Neuronal stem cell (in vitro differentiated cells): ENCODE measurements around the gene BDP1.

Experiments used
- DNase-seq: peaks from one replicate; pipeline ENCODE4 v3.0.0-alpha.2; 2013; ENCODE audit warnings: low spot score
- H2AFZ ChIP-seq: one replicate; pipeline ENCODE4 v1.6.1; 2013; ENCODE audit warnings: mild to moderate bottlenecking, low read length, inconsistent platforms
- H2AK5ac ChIP-seq: 2 replicates; pipeline ENCODE4 v1.6.1; 2013; ENCODE audit warnings: low read depth, mild to moderate bottlenecking, inconsistent platforms, low read length, moderate library complexity, mixed read lengths
- H2BK120ac ChIP-seq: 2 replicates; pipeline ENCODE4 v1.6.1; 2013; ENCODE audit warnings: low read depth, mild to moderate bottlenecking, inconsistent platforms, low read length, moderate library complexity, mixed read lengths
- H2BK12ac ChIP-seq: one replicate; pipeline ENCODE4 v1.6.1; 2013; ENCODE audit warnings: low read length, inconsistent platforms
- H2BK15ac ChIP-seq: 2 replicates; pipeline ENCODE4 v1.6.1; 2013; ENCODE audit warnings: mild to moderate bottlenecking, low read length, inconsistent platforms, mixed read lengths
- H2BK5ac ChIP-seq: one replicate; pipeline ENCODE4 v1.6.1; 2013; ENCODE audit warnings: inconsistent platforms, mild to moderate bottlenecking, low read length, moderate library complexity
- H3K14ac ChIP-seq: one replicate; pipeline ENCODE4 v1.6.1; 2013; ENCODE audit warnings: low read length, inconsistent platforms
- H3K18ac ChIP-seq: 2 replicates; pipeline ENCODE4 v1.6.1; 2013; ENCODE audit warnings: low read length, inconsistent platforms
- H3K23ac ChIP-seq: 2 replicates; pipeline ENCODE4 v1.6.1; 2013; ENCODE audit warnings: low read depth, mild to moderate bottlenecking, mixed read lengths, low read length, inconsistent platforms; ENCODE audit not compliant: poor library complexity
- H3K27ac ChIP-seq: replicated peaks from 3 replicates; pipeline ENCODE4 v1.5.1; 2013; ENCODE audit warnings: low read length, inconsistent platforms
- H3K27me3 ChIP-seq, 3 experiments: 2 replicates each; pipeline ENCODE4 v1.6.1; 2013; ENCODE audit warnings: low read length in 3 of 3, mild to moderate bottlenecking in 2 of 3, inconsistent platforms in 1 of 3, low read depth in 1 of 3, mixed read lengths in 1 of 3, moderate library complexity in 1 of 3; ENCODE audit not compliant: control insufficient read depth in 3 of 3, insufficient read depth in 3 of 3
- H3K36me3 ChIP-seq, 2 donors: replicated peaks in 1 of 2; 2 replicates each; pipeline ENCODE4 v1.6.1; 2013; ENCODE audit warnings: low read length in 2 of 2; ENCODE audit not compliant: control insufficient read depth in 2 of 2, insufficient read depth in 2 of 2
- H3K4ac ChIP-seq: 2 replicates; pipeline ENCODE4 v1.6.1; 2013; ENCODE audit warnings: inconsistent platforms, mild to moderate bottlenecking, low read length, moderate library complexity
- H3K4me1 ChIP-seq, 2 donors: 1 replicate in 1 of 2; 2 replicates in 1 of 2; pipeline ENCODE4 v1.6.1; 2013; ENCODE audit warnings: low read length in 2 of 2, low read depth in 1 of 2; ENCODE audit not compliant: control insufficient read depth in 2 of 2, insufficient read depth in 1 of 2
- H3K4me2 ChIP-seq: one replicate; pipeline ENCODE4 v1.6.1; 2013; ENCODE audit warnings: mild to moderate bottlenecking, low read length, inconsistent platforms; ENCODE audit not compliant: insufficient read depth, poor library complexity, severe bottlenecking
- H3K4me3 ChIP-seq, 2 donors: 2 replicates each; pipeline ENCODE4 v1.5.1; 2013; ENCODE audit warnings: low read length in 2 of 2, mild to moderate bottlenecking in 2 of 2, inconsistent platforms in 1 of 2, moderate library complexity in 1 of 2
- H3K79me1 ChIP-seq: one replicate; pipeline ENCODE4 v1.6.1; 2013; ENCODE audit warnings: low read depth, mild to moderate bottlenecking, inconsistent platforms, low read length, moderate library complexity
- H3K9ac ChIP-seq: one replicate; pipeline ENCODE4 v1.6.1; 2013; ENCODE audit warnings: mild to moderate bottlenecking, low read depth, low read length, inconsistent platforms; ENCODE audit not compliant: poor library complexity
- H3K9me3 ChIP-seq, 2 donors: replicated peaks in 1 of 2; 2 replicates each; pipeline versions ENCODE3 to v1.6.1; 2013; ENCODE audit warnings: low read length in 2 of 2, mild to moderate bottlenecking in 2 of 2, inconsistent platforms in 1 of 2, low read depth in 1 of 2, mixed read lengths in 1 of 2, moderate library complexity in 1 of 2; ENCODE audit not compliant: control insufficient read depth in 2 of 2, insufficient read depth in 1 of 2
- H4K8ac ChIP-seq: one replicate; pipeline ENCODE4 v1.6.1; 2013; ENCODE audit warnings: low read depth, mild to moderate bottlenecking, inconsistent platforms, low read length, moderate library complexity
- H4K91ac ChIP-seq: one replicate; pipeline ENCODE4 v1.6.1; 2013; ENCODE audit warnings: low read length, low read depth, mild to moderate bottlenecking, inconsistent platforms; ENCODE audit not compliant: poor library complexity
- WGBS, 2 donors: extraction: QIAGEN DNeasy Blood & Tissue Kit; methylation state at CpG; one replicate each; pipeline ENCODE4 v1.1.7; 2013; ENCODE audit warnings: missing lambda C conversion rate in 2 of 2, mixed read lengths in 1 of 2; ENCODE audit not compliant: insufficient read length in 2 of 2, insufficient replicate concordance in 1 of 2; ENCODE audit errors: extremely low coverage in 2 of 2; 5-methylcytosine and 5-hydroxymethylcytosine counted together

The BDP1 gene

DNA sequence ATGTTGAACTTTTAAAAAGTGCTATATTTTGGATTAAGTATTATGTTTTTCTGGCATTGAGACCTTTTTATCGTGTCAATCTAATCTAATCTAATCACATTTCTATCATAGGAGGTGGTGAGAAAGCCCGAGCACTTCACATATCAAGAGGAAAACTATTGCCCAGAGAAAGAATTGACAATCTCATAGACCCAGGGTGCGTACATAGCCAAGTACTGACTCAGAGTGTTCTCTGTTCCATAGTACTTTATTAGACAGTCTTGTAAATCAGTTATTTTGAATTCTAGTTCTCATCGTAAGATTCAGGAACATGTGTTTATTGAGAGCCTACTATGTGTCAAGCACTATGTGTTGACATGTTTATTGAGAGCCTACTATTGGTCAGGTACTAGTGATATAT is 140.7 kb downstream of the BDP1 start:
- no peak overlapping the region for H3K9ac ChIP-seq
- H3K9me3 ChIP-seq: no peaks in the 10 kb centered on the region
- H3K4ac ChIP-seq: no peak overlapping the region
- H4K8ac ChIP-seq: no peak overlapping the region
- no peak overlapping the region for H2BK5ac ChIP-seq
- H3K18ac ChIP-seq: no peak overlapping the region
- H3K4me1 ChIP-seq: no peaks in the 10 kb centered on the region
- H3K23ac ChIP-seq: no peak overlapping the region
- no peak overlapping the region for H2AK5ac ChIP-seq
- H3K36me3 ChIP-seq: peaks cover 11 to 23% of the 10 kb centered on the region in 2 donors
- H2BK120ac ChIP-seq: no peak overlapping the region
- peaks cover 2% of the 10 kb centered on the region for H3K79me1 ChIP-seq
- no peak overlapping the region for H3K14ac ChIP-seq
- no peak overlapping the region for H4K91ac ChIP-seq
- no peak for DNase-seq
- no peak overlapping the region for H2BK15ac ChIP-seq
- no CpG with 5 or more reads among the region's 4 CpGs for WGBS, 2 donors
- H2BK12ac ChIP-seq: no peak overlapping the region
- H3K4me3 ChIP-seq: no peak overlapping the region
- no peak overlapping the region for H3K27ac ChIP-seq
- no peak overlapping the region for H3K4me2 ChIP-seq
- H3K27me3 ChIP-seq: no peaks in the 10 kb centered on the region
- no peak overlapping the region for H2AFZ ChIP-seq

DNA sequence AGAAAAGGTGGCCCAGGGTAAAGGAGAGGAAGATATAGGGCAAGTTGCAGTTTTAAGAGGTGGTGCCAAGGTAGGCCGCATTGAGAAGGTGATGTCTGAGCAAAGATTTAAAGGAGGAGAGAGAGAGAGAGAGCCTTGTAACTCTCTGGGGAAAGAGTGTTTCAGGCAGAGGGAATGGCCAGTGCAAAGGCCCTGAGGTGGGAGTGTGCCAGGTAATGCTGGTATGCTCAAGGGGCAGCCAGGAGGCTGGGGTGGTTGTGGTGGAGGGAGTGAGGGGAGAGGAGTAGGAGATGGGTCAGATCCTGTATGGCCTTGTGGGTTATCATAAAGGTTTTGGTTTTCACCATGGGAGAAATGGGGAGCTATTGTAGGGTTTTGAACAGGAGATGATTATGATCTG is 141.6 kb downstream of the BDP1 start:
- Histone ChIP-seq H2AFZ (no peak overlapping the region), H4K91ac (no peak overlapping the region), H3K4me2 (no peak overlapping the region), H3K4ac (no peak overlapping the region), H3K14ac (no peak overlapping the region), H3K18ac (no peak overlapping the region), H3K79me1 (peaks cover 2% of the 10 kb centered on the region), H2BK15ac (no peak overlapping the region), H3K4me1 (no peaks in the 10 kb centered on the region), H2AK5ac (no peak overlapping the region), H3K27ac (no peak overlapping the region), H2BK5ac (no peak overlapping the region), H2BK120ac (no peak overlapping the region), H3K23ac (no peak overlapping the region), H4K8ac (no peak overlapping the region), H2BK12ac (no peak overlapping the region), H3K4me3 (no peak overlapping the region), H3K27me3 (no peaks in the 10 kb centered on the region), H3K36me3 (peaks cover 11 to 23% of the 10 kb centered on the region in 2 donors), H3K9me3 (no peaks in the 10 kb centered on the region), H3K9ac (no peak overlapping the region)
- DNase-seq: no peak
- no CpG with 5 or more reads among the region's 1 CpG for WGBS, 2 donors

DNA sequence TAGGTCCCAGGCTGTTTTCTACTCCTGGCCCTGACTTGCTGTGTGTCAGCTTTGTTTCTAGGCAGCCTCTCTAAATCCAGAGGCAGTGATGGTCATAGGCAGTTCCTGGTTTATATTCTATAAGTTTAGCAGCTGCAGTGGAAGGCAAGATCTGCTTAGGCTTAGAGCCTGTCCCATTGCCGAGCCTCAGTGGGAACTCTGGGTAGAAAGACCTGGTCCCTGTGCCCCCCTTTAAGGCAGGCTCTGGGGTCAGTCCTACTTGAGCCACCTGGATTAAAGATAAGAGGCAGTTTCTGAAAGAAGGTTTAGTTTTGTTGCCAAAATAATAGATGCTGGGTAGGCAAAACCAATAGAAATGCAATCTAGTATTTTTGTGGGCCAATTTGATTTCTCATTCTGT is 145.3 kb downstream of the BDP1 start:
- Histone ChIP-seq H3K27ac (no peak overlapping the region), H3K4me3 (no peak overlapping the region), H3K4me1 (no peaks in the 10 kb centered on the region), H3K27me3 (no peaks in the 10 kb centered on the region), H2BK15ac (no peak overlapping the region), H3K4me2 (no peak overlapping the region), H2BK5ac (no peak overlapping the region), H2BK12ac (no peak overlapping the region), H2AK5ac (no peak overlapping the region), H2BK120ac (no peak overlapping the region), H3K23ac (no peak overlapping the region), H4K91ac (no peak overlapping the region), H3K36me3 (peaks cover 14 to 31% of the 10 kb centered on the region in 2 donors), H3K18ac (no peak overlapping the region), H3K4ac (no peak overlapping the region), H4K8ac (no peak overlapping the region), H3K79me1 (no peaks in the 10 kb centered on the region), H3K9me3 (no peaks in the 10 kb centered on the region), H3K9ac (no peak overlapping the region), H2AFZ (peak overlapping the region; percentile 70), H3K14ac (no peak overlapping the region)
- no CpG with 5 or more reads among the region's 1 CpG for WGBS, 2 donors
- no peak for DNase-seq

DNA sequence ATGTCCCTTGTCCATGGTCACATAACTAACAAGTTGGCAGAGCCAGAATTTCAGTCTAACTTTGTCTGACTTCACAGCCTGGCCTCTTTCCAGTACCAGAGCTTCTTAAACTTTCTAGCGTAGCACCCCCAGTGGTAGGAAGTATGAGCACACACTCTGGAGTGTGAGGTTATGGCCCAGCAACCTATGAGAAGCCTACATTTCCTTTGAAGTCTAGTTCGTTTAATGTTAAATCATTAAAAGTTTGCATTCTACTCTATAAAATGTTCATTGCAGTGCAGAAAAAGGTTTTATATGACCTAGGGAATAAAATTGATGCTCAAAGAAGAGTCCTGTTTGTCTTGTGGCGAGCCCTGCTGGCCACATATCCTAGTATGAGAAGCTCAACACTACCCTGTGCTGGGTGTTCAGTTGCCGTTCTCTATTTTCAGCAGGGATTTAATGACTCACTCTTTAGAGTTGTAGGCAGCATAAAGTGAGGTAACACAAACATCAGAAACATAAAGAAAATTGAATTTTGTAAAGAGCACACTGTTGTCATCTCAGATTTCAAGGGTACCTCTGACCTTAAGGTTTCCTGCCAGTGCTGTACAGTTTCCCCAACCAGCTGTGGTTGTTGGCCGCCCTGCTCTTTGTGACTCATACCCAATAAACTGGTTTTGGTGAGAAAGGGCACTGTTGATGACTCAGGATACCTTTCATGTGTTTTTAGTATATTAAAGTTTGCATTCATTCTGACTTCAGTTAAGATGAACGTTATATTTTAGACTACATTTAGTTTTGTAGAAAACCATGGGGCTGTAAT is 146.0 kb downstream of the BDP1 start:
- Histone ChIP-seq H3K9ac (no peak overlapping the region), H2BK120ac (no peak overlapping the region), H2BK15ac (no peak overlapping the region), H2BK5ac (no peak overlapping the region), H3K27ac (no peak overlapping the region), H3K23ac (no peak overlapping the region), H4K8ac (no peak overlapping the region), H3K14ac (no peak overlapping the region), H3K4me3 (no peak overlapping the region), H3K9me3 (no peaks in the 10 kb centered on the region), H2BK12ac (no peak overlapping the region), H3K4me1 (no peaks in the 10 kb centered on the region), H3K4ac (no peak overlapping the region), H3K79me1 (no peaks in the 10 kb centered on the region), H2AK5ac (no peak overlapping the region), H3K27me3 (no peaks in the 10 kb centered on the region), H3K18ac (no peak overlapping the region), H2AFZ (peak overlapping the region; percentile 70), H3K4me2 (no peak overlapping the region), H4K91ac (no peak overlapping the region), H3K36me3 (peaks cover 14 to 28% of the 10 kb centered on the region in 2 donors)
- no peak for DNase-seq
- no CpG with 5 or more reads among the region's 6 CpGs for WGBS, 2 donors
